Skin epidermis (tissue), 12 donors: ENCODE data around the gene TAS2R14.

ENCODE experiments used
- H3K27ac ChIP-seq, 21 experiments: fragments of 200-600 bp; sonication (generic) in 11 of 21; one replicate each; pipeline ENCODE4 v1.5.0; 2020; ENCODE audit warnings: mild to moderate bottlenecking in 3 of 21, inconsistent platforms in 2 of 21, moderate library complexity in 2 of 21
- H3K4me3 ChIP-seq, 7 experiments: fragments of 200-600 bp; sonication (generic) in 2 of 7; one replicate each; pipeline ENCODE4 v1.5.0; 2020; ENCODE audit warnings: inconsistent platforms in 2 of 7, mild to moderate bottlenecking in 2 of 7, moderate library complexity in 1 of 7

Gene TAS2R14

GRCh38 chr12:10910380-10910779 lies 28.7 kb downstream of the TAS2R14 start:
- H3K27ac ChIP-seq, result no peak overlapping the region
- no peak overlapping the region for H3K4me3 ChIP-seq

- no peak within 1 kb of the TSS for H3K27ac ChIP-seq
- H3K4me3 ChIP-seq, result no peak within 1 kb of the TSS
These were observed 29.6 kb downstream of the TAS2R14 start, which contains the start of gene TAS2R13 for GRCh38 chr12:10909462-10909861. Gene TAS2R13 (minus strand): TSS chr12:10909562. CDS start chr12:10909298, 264 bp downstream.

GRCh38 chr12:10904686-10905085 lies 34.4 kb downstream of the TAS2R14 start:
- H3K4me3 ChIP-seq, result no peak overlapping the region
- no peak overlapping the region for H3K27ac ChIP-seq

- no peak overlapping the region for H3K4me3 ChIP-seq
- H3K27ac ChIP-seq, result no peak overlapping the region
These were observed 37.6 kb downstream of the TAS2R14 start for GRCh38 chr12:10901427-10901826.

- H3K27ac ChIP-seq, result no peak overlapping the region
- H3K4me3 ChIP-seq, result no peak overlapping the region
These were observed 38.1 kb downstream of the TAS2R14 start for GRCh38 chr12:10900972-10901371.

- no peak overlapping the region for H3K27ac ChIP-seq
These were observed 38.5 kb downstream of the TAS2R14 start for GRCh38 chr12:10900530-10900929.

GRCh38 chr12:10896854-10897253 lies 42.2 kb downstream of the TAS2R14 start:
- Histone ChIP-seq H3K27ac (no peak overlapping the region), H3K4me3 (no peak overlapping the region)

More at GRCh38 chr12:10900530-10900929, 38.5 kb downstream of the TAS2R14 start:
- H3K4me3 ChIP-seq, result no peak overlapping the region

- no peak overlapping the region for H3K27ac ChIP-seq
These were observed 47.1 kb downstream of the TAS2R14 start for GRCh38 chr12:10891937-10892336.

GRCh38 chr12:10889226-10889625 lies 49.8 kb downstream of the TAS2R14 start:
- no peak overlapping the region for H3K4me3 ChIP-seq
- H3K27ac ChIP-seq, result no peak overlapping the region

More at GRCh38 chr12:10891937-10892336, 47.1 kb downstream of the TAS2R14 start:
- H3K4me3 ChIP-seq, result no peak overlapping the region
